SH-SY5Y (cell line): Measurements from ENCODE around the gene DLL3.

Source experiments
- GATA2 ChIP-seq: IDR thresholded peaks from 2 replicates; pipeline ENCODE4 v1.6.1; 2011; ENCODE audit warnings: mild to moderate bottlenecking, low read depth, low read length
- GATA3 ChIP-seq: IDR thresholded peaks from 2 replicates; pipeline ENCODE4 v1.6.1; 2011; ENCODE audit warnings: low read depth, mild to moderate bottlenecking, low read length, moderate library complexity

GRCh38 chr19:39555883-39556282 lies 57.1 kb downstream of the DLL3 start:
- TF ChIP-seq GATA2 (no peak), GATA3 (no peak)
